ENCODE results near the gene CCSER1. TPM values are rescaled to one million over a fixed set of nuclear protein-coding genes. Genes with fewer than 3 reads are reported as not detected.

The CCSER1 gene
- total RNA-seq, 1 experiment from 2014 or later: 4.1 TPM

DNA sequence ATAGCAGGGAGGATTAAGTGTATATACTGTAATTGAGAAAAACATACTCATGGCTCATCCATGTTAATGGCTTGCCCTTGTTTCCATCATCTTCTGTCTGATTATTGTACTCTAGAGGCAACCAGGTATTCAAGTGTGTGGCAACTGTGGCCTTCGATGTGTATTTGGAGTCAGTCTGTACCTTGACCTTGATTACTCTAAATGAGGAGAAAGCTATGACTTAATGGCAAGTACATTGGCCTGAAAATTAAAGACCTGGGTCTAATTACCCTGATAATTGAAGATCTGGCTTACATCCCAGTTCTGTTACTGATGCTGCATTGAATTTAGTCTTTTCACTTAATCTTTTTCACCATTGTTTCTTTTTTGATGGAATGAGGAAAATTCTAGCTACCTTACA lies 409.2 kb downstream of the CCSER1 start:
- Histone ChIP-seq H3K36me3 (ENCODE audit: control insufficient read depth, insufficient read depth, low read length) (no peaks in the 10 kb centered on the region), H3K9me3 (no peaks in the 10 kb centered on the region), H3K4me3 (ENCODE audit: low read depth, low read length) (no peak overlapping the region), H3K27me3 (replicated peaks; ENCODE audit: control insufficient read depth, insufficient read depth, low read length) (no peaks in the 10 kb centered on the region), H3K4me1 (no peaks in the 10 kb centered on the region)
- no peak overlapping the region for H3K27ac Mint-ChIP-seq (ENCODE audit: unreplicated experiment)
- intact Hi-C loops (cut with micrococcal nuclease; ENCODE audit: unreplicated experiment): no loop called here
- POLR2A ChIA-PET: no interaction called here
- H3K27me3 Mint-ChIP-seq (ENCODE audit: insufficient read depth, unreplicated experiment): no peaks in the 10 kb centered on the region
- TF ChIP-seq, protein P1, sequence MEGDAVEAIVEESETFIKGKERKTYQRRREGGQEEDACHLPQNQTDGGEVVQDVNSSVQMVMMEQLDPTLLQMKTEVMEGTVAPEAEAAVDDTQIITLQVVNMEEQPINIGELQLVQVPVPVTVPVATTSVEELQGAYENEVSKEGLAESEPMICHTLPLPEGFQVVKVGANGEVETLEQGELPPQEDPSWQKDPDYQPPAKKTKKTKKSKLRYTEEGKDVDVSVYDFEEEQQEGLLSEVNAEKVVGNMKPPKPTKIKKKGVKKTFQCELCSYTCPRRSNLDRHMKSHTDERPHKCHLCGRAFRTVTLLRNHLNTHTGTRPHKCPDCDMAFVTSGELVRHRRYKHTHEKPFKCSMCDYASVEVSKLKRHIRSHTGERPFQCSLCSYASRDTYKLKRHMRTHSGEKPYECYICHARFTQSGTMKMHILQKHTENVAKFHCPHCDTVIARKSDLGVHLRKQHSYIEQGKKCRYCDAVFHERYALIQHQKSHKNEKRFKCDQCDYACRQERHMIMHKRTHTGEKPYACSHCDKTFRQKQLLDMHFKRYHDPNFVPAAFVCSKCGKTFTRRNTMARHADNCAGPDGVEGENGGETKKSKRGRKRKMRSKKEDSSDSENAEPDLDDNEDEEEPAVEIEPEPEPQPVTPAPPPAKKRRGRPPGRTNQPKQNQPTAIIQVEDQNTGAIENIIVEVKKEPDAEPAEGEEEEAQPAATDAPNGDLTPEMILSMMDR (IDR thresholded peaks at IDR 0.05; ENCODE audit: insufficient read depth in 1 of 2, low read depth in 1 of 2, low read length in 1 of 2, severe bottlenecking in 1 of 2, unreplicated experiment in 1 of 2): no peak
- no TSS peak for BruUV-seq (replicated peaks)
- no peak for DNase-seq
- no peak overlapping the region for H3K4me3 Mint-ChIP-seq (ENCODE audit: unreplicated experiment)
- H3K9me3 Mint-ChIP-seq (ENCODE audit: unreplicated experiment): no peaks in the 10 kb centered on the region
- H3K36me3 Mint-ChIP-seq (ENCODE audit: insufficient read depth, unreplicated experiment): no peaks in the 10 kb centered on the region
- peaks cover 11% of the 10 kb centered on the region for H3K4me1 Mint-ChIP-seq (ENCODE audit: low read depth, unreplicated experiment)
- CTCF ChIA-PET: interaction anchor here (0.7 kb wide), 1 partner anchor 36 kb away, joined by 11 read pairs; no protein-coding TSS in a partner anchor

DNA sequence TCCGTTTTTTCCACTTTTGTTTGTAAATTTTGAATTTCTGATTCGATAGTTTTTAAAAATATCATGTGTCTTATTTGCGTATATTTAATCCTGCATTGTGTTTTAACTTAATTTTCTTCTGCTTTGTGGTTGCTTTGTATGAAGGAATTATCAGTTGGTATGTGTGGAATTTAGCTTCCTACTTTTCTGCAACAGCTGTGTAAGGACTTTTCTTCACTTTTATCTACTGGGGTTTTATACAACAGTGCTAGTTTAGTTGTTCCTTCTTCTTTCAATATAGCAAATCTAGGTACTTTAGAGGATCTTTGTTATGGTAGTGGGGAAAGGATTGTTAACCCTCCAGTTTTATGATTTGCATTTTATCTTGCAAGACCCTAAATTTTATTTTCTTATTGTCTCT lies 410.3 kb downstream of the CCSER1 start:
- ChIA-PET CTCF (no interaction called here), POLR2A (no interaction called here)
- H3K4me3 ChIP-seq (ENCODE audit: low read depth, low read length): no peak overlapping the region
- BruUV-seq (replicated peaks): no TSS peak
- TF ChIP-seq, protein P1 (IDR thresholded peaks at IDR 0.05; ENCODE audit: insufficient read depth in 1 of 2, low read depth in 1 of 2, low read length in 1 of 2, severe bottlenecking in 1 of 2, unreplicated experiment in 1 of 2): no peak
- H3K9me3 Mint-ChIP-seq (ENCODE audit: unreplicated experiment): no peaks in the 10 kb centered on the region
- H3K27me3 ChIP-seq (replicated peaks; ENCODE audit: control insufficient read depth, insufficient read depth, low read length): no peaks in the 10 kb centered on the region
- no peak overlapping the region for H3K4me3 Mint-ChIP-seq (ENCODE audit: unreplicated experiment)
- H3K27ac Mint-ChIP-seq (ENCODE audit: unreplicated experiment): no peak overlapping the region
- intact Hi-C loops (cut with micrococcal nuclease; ENCODE audit: unreplicated experiment): no loop called here
- no peaks in the 10 kb centered on the region for H3K27me3 Mint-ChIP-seq (ENCODE audit: insufficient read depth, unreplicated experiment)
- peaks cover 11% of the 10 kb centered on the region for H3K4me1 Mint-ChIP-seq (ENCODE audit: low read depth, unreplicated experiment)
- no peaks in the 10 kb centered on the region for H3K36me3 ChIP-seq (ENCODE audit: control insufficient read depth, insufficient read depth, low read length)
- no peaks in the 10 kb centered on the region for H3K36me3 Mint-ChIP-seq (ENCODE audit: insufficient read depth, unreplicated experiment)
- no peaks in the 10 kb centered on the region for H3K4me1 ChIP-seq
- no peak for DNase-seq
- H3K9me3 ChIP-seq: no peaks in the 10 kb centered on the region

GRCh38 chr4:90540536-90540935 lies 413.3 kb downstream of the CCSER1 start:
- Mint-ChIP-seq H3K27me3 (ENCODE audit: insufficient read depth, unreplicated experiment) (no peaks in the 10 kb centered on the region), H3K36me3 (ENCODE audit: insufficient read depth, unreplicated experiment) (no peaks in the 10 kb centered on the region), H3K27ac (ENCODE audit: unreplicated experiment) (no peak overlapping the region), H3K9me3 (ENCODE audit: unreplicated experiment) (no peaks in the 10 kb centered on the region), H3K4me1 (ENCODE audit: low read depth, unreplicated experiment) (peaks cover 11% of the 10 kb centered on the region), H3K4me3 (ENCODE audit: unreplicated experiment) (no peak overlapping the region)
- CTCF ChIA-PET: no interaction called here
- Histone ChIP-seq H3K4me1 (no peaks in the 10 kb centered on the region), H3K9me3 (no peaks in the 10 kb centered on the region), H3K4me3 (ENCODE audit: low read depth, low read length) (no peak overlapping the region), H3K36me3 (ENCODE audit: control insufficient read depth, insufficient read depth, low read length) (no peaks in the 10 kb centered on the region), H3K27me3 (replicated peaks; ENCODE audit: control insufficient read depth, insufficient read depth, low read length) (no peaks in the 10 kb centered on the region)
- POLR2A ChIA-PET: no interaction called here
- no TSS peak for BruUV-seq (replicated peaks)
- TF ChIP-seq, protein P1 (IDR thresholded peaks at IDR 0.05; ENCODE audit: insufficient read depth in 1 of 2, low read depth in 1 of 2, low read length in 1 of 2, severe bottlenecking in 1 of 2, unreplicated experiment in 1 of 2): no peak
- no peak for DNase-seq
- intact Hi-C loops (cut with micrococcal nuclease; ENCODE audit: unreplicated experiment): no loop called here

Measured in Caco-2 (cell line).